Measurements from ENCODE around the gene SLC7A6. TPM values are rescaled to one million over a fixed set of nuclear protein-coding genes. Genes with fewer than 3 reads are reported as not detected.

SLC7A6 gene
- total and polyA plus RNA-seq, 2 of the 13 experiments (the other 11 are each of a cell fraction or from before 2014, with no cell fraction given), result 35.8 to 70.8 TPM

- peak; percentile 98 for TF ChIP-seq ZNF367 (CRISPR knock-in tag; IDR thresholded peaks at IDR 0.05; ENCODE audit: borderline replicate concordance)
- TF ChIP-seq, protein P1, sequence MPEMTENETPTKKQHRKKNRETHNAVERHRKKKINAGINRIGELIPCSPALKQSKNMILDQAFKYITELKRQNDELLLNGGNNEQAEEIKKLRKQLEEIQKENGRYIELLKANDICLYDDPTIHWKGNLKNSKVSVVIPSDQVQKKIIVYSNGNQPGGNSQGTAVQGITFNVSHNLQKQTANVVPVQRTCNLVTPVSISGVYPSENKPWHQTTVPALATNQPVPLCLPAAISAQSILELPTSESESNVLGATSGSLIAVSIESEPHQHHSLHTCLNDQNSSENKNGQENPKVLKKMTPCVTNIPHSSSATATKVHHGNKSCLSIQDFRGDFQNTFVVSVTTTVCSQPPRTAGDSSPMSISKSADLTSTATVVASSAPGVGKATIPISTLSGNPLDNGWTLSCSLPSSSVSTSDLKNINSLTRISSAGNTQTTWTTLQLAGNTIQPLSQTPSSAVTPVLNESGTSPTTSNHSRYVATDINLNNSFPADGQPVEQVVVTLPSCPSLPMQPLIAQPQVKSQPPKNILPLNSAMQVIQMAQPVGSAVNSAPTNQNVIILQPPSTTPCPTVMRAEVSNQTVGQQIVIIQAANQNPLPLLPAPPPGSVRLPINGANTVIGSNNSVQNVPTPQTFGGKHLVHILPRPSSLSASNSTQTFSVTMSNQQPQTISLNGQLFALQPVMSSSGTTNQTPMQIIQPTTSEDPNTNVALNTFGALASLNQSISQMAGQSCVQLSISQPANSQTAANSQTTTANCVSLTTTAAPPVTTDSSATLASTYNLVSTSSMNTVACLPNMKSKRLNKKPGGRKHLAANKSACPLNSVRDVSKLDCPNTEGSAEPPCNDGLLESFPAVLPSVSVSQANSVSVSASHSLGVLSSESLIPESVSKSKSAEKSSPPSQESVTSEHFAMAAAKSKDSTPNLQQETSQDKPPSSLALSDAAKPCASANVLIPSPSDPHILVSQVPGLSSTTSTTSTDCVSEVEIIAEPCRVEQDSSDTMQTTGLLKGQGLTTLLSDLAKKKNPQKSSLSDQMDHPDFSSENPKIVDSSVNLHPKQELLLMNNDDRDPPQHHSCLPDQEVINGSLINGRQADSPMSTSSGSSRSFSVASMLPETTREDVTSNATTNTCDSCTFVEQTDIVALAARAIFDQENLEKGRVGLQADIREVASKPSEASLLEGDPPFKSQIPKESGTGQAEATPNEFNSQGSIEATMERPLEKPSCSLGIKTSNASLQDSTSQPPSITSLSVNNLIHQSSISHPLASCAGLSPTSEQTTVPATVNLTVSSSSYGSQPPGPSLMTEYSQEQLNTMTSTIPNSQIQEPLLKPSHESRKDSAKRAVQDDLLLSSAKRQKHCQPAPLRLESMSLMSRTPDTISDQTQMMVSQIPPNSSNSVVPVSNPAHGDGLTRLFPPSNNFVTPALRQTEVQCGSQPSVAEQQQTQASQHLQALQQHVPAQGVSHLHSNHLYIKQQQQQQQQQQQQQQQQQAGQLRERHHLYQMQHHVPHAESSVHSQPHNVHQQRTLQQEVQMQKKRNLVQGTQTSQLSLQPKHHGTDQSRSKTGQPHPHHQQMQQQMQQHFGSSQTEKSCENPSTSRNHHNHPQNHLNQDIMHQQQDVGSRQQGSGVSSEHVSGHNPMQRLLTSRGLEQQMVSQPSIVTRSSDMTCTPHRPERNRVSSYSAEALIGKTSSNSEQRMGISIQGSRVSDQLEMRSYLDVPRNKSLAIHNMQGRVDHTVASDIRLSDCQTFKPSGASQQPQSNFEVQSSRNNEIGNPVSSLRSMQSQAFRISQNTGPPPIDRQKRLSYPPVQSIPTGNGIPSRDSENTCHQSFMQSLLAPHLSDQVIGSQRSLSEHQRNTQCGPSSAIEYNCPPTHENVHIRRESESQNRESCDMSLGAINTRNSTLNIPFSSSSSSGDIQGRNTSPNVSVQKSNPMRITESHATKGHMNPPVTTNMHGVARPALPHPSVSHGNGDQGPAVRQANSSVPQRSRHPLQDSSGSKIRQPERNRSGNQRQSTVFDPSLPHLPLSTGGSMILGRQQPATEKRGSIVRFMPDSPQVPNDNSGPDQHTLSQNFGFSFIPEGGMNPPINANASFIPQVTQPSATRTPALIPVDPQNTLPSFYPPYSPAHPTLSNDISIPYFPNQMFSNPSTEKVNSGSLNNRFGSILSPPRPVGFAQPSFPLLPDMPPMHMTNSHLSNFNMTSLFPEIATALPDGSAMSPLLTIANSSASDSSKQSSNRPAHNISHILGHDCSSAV (CRISPR knock-in tag; IDR thresholded peaks at IDR 0.05; ENCODE audit: borderline replicate concordance), result peak; percentile 99; the same call in 1 of the 2 replicates
- peak; percentile 99 for TF ChIP-seq ZNF451 (CRISPR knock-in tag; IDR thresholded peaks at IDR 0.05)
- TF ChIP-seq SP140L (CRISPR knock-in tag; IDR thresholded peaks at IDR 0.05; ENCODE audit: borderline replicate concordance), result peak; percentile 94
- TF ChIP-seq HNRNPK (IDR thresholded peaks at IDR 0.05; ENCODE audit: low read depth, low read length, poor library complexity, severe bottlenecking), result peak; percentile 90
- peak; percentile 83; the same call in 1 of the 2 replicates for TF ChIP-seq ZNF549 (CRISPR knock-in tag; IDR thresholded peaks at IDR 0.05)
- peak; percentile 92 for TF ChIP-seq ZC3H4 (CRISPR knock-in tag; IDR thresholded peaks at IDR 0.05; ENCODE audit: borderline replicate concordance)
- 0 out of 2 replicates have a peak, but pooled peaks have one; percentile 91 for TF ChIP-seq ZFP62 (CRISPR knock-in tag; IDR thresholded peaks at IDR 0.05)
- TF ChIP-seq MTF2 (CRISPR knock-in tag; IDR thresholded peaks at IDR 0.05; ENCODE audit: borderline replicate concordance), result peak; percentile 93; the same call in 1 of the 2 replicates
- TF ChIP-seq CREB1 (IDR thresholded peaks at IDR 0.05), result no peak; the same call in 1 of the 2 replicates
- TF ChIP-seq CREB1 (CRISPR knock-in tag; IDR thresholded peaks at IDR 0.05), result peak; percentile 64; the same call in 1 of the 2 replicates
- peak; percentile 94 for TF ChIP-seq SIN3A (IDR thresholded peaks at IDR 0.05; ENCODE audit: borderline replicate concordance, low read depth, low read length)
- peak; percentile 99 for TF ChIP-seq ZNF253 (CRISPR knock-in tag; IDR thresholded peaks at IDR 0.05; ENCODE audit: borderline replicate concordance)
- peak; percentile 68 for TF ChIP-seq CREM (IDR thresholded peaks at IDR 0.05)
- no peak for TF ChIP-seq CREM (CRISPR knock-in tag; IDR thresholded peaks at IDR 0.05)
- TF ChIP-seq TAF15 (IDR thresholded peaks at IDR 0.05; ENCODE audit: low read depth, low read length, poor library complexity, severe bottlenecking), result no peak
- peak; percentile 98 for TF ChIP-seq ZNF101 (CRISPR knock-in tag; IDR thresholded peaks at IDR 0.05; ENCODE audit: borderline replicate concordance, low read depth)
- TF ChIP-seq TRIM24 (CRISPR knock-in tag; IDR thresholded peaks at IDR 0.05), result no peak
- no peak for TF ChIP-seq CENPX (CRISPR knock-in tag; IDR thresholded peaks at IDR 0.05)
- TF ChIP-seq REL (CRISPR knock-in tag; conservative IDR thresholded peaks at IDR 0.05), result peak; percentile 100
- TF ChIP-seq ZNF335 (CRISPR knock-in tag; IDR thresholded peaks at IDR 0.05), result peak; percentile 96
- TF ChIP-seq FOXC1 (CRISPR knock-in tag; IDR thresholded peaks at IDR 0.05; ENCODE audit: borderline replicate concordance), result peak; percentile 100
- TF ChIP-seq ZNF768 (CRISPR knock-in tag; IDR thresholded peaks at IDR 0.05), result peak; percentile 92
- TF ChIP-seq CHCHD3 (CRISPR knock-in tag; IDR thresholded peaks at IDR 0.05), result peak; percentile 99
Observed at GRCh38 chr16:68310774-68311511, 46.6 kb downstream of the SLC7A6 start, which contains the start of the genes PRMT7 and SLC7A6OS (continued).
